ENCODE data around the gene VIPR1.
A peak's percentile ranks its signal among the peaks of the same experiment; 100 is the strongest.

Gene VIPR1

GRCh38 chr3:42493798-42494151 is 8.7 kb upstream of the VIPR1 start:
- no peak for DNase-seq

- no peak for DNase-seq
These were observed 7.0 kb upstream of the VIPR1 start for GRCh38 chr3:42495393-42495792.

GRCh38 chr3:42497009-42497731 is 5.3 kb upstream of the VIPR1 start:
- no peak for DNase-seq

GRCh38 chr3:42498034-42498433 is 4.4 kb upstream of the VIPR1 start:
- DNase-seq, result no peak

- peak; percentile 35 for DNase-seq
These were observed 3.5 kb upstream of the VIPR1 start for GRCh38 chr3:42498791-42499477.

- DNase-seq, result no peak
These were observed 3.0 kb upstream of the VIPR1 start for GRCh38 chr3:42499478-42499871.

GRCh38 chr3:42500091-42500490 is 2.4 kb upstream of the VIPR1 start:
- DNase-seq, result no peak

- DNase-seq, result no peak
These were observed 1.5 kb upstream of the VIPR1 start for GRCh38 chr3:42500909-42501308.

- no peak for DNase-seq
These were observed 1.1 kb upstream of the VIPR1 start for GRCh38 chr3:42501321-42501680.

GRCh38 chr3:42501681-42502428 is 588 bp upstream of the VIPR1 start:
- peak; percentile 67 for DNase-seq

- DNase-seq, result no peak
These were observed 945 bp downstream of the VIPR1 start for GRCh38 chr3:42503251-42503924.

GRCh38 chr3:42503957-42504333 is 1.5 kb downstream of the VIPR1 start:
- no peak for DNase-seq

GRCh38 chr3:42504334-42505127 is 2.1 kb downstream of the VIPR1 start:
- no peak for DNase-seq

- DNase-seq, result no peak
These were observed 2.8 kb downstream of the VIPR1 start for GRCh38 chr3:42505128-42505848.

- no peak for DNase-seq
These were observed 3.5 kb downstream of the VIPR1 start for GRCh38 chr3:42505849-42506410.

GRCh38 chr3:42507252-42507651 is 4.8 kb downstream of the VIPR1 start:
- no peak for DNase-seq

GRCh38 chr3:42507761-42508335 is 5.4 kb downstream of the VIPR1 start:
- no peak for DNase-seq

GRCh38 chr3:42508562-42508961 is 6.1 kb downstream of the VIPR1 start:
- DNase-seq, result no peak

- DNase-seq, result no peak
These were observed 6.7 kb downstream of the VIPR1 start for GRCh38 chr3:42509111-42509510.

GRCh38 chr3:42510325-42510724 is 7.9 kb downstream of the VIPR1 start:
- no peak for DNase-seq

- DNase-seq, result no peak
These were observed 8.8 kb downstream of the VIPR1 start for GRCh38 chr3:42511201-42511600.

Data from stimulated activated CD4-positive, alpha-beta T cell treated with anti-CD3 and anti-CD28 coated beads, Interleukin-1b, Interleukin-23, amount 100 ng/mL, for 48 hours (primary cell).